IMR-90 (cell line): ENCODE data around the gene DRAXIN. TPM values are rescaled to one million over a fixed set of nuclear protein-coding genes. Genes with fewer than 3 reads are reported as not detected.

Experiments used
- ATAC-seq: fragments of 200-7000 bp; cut with Tn5 transposase; 2 replicates; pipeline ENCODE4 v1.9.1; 2020; ENCODE audit warnings: low read depth, mild to moderate bottlenecking, moderate library complexity
- BruUV-seq: library from RNA; stranded (reverse); fragments of 400-500 nt; replicated peaks from 2 replicates; lab custom pipeline; 2021; lab: Mats Ljungman, UMichigan
- CTCF ChIA-PET: fragments of 300-600 bp; formaldehyde crosslinking; extraction: SDS; loops from one replicate; lab custom pipeline; 2021; ENCODE audit warnings: antibody characterized with exemption; lab: Yijun Ruan, JAX
- POLR2A ChIA-PET: fragments of 300-600 bp; sonication (Branson Sonifier 250); formaldehyde crosslinking; loops from one replicate; lab custom pipeline; 2022; ENCODE audit warnings: antibody characterized with exemption; ENCODE audit not compliant: unreplicated experiment; lab: Charles Lee
- DNase-seq: peaks from one replicate; pipeline ENCODE4 v3.0.0; 2013
- H2AFZ ChIP-seq: replicated peaks from 2 replicates; pipeline ENCODE3; 2013; ENCODE audit warnings: low read length, mild to moderate bottlenecking; ENCODE audit not compliant: poor library complexity
- H2AK5ac ChIP-seq: 2 replicates; pipeline ENCODE4 v1.6.1; 2013; ENCODE audit warnings: low read depth, low read length, inconsistent platforms
- H2AK9ac ChIP-seq: replicated peaks from 2 replicates; pipeline ENCODE3; 2013; ENCODE audit warnings: mild to moderate bottlenecking, low read depth, low read length, moderate library complexity; ENCODE audit not compliant: poor library complexity
- H2BK120ac ChIP-seq: 2 replicates; pipeline ENCODE4 v1.6.1; 2013; ENCODE audit warnings: low read depth, low read length, inconsistent platforms
- H2BK15ac ChIP-seq: 3 replicates; pipeline ENCODE4 v1.6.1; 2013; ENCODE audit warnings: low read depth, low read length, inconsistent platforms
- H2BK20ac ChIP-seq: 2 replicates; pipeline ENCODE4 v1.6.1; 2013; ENCODE audit warnings: low read depth, mild to moderate bottlenecking, inconsistent platforms, low read length, moderate library complexity
- H2BK5ac ChIP-seq: 2 replicates; pipeline ENCODE4 v1.6.1; 2013; ENCODE audit warnings: mild to moderate bottlenecking, low read depth, low read length, inconsistent platforms; ENCODE audit not compliant: poor library complexity, severe bottlenecking
- H3K14ac ChIP-seq: replicated peaks from 2 replicates; pipeline ENCODE4 v1.6.1; 2013; ENCODE audit warnings: low read depth, low read length, inconsistent platforms
- H3K18ac ChIP-seq: 2 replicates; pipeline ENCODE4 v1.6.1; 2013; ENCODE audit warnings: low read depth, low read length, control low read depth
- H3K23ac ChIP-seq: 2 replicates; pipeline ENCODE4 v1.6.1; 2013; ENCODE audit warnings: low read depth, low read length, inconsistent platforms
- H3K27ac ChIP-seq: 2 replicates; pipeline ENCODE4 v1.5.1; 2013; ENCODE audit warnings: mild to moderate bottlenecking, control low read depth, low read length; ENCODE audit not compliant: insufficient read depth
- H3K27me3 ChIP-seq: 2 replicates; pipeline ENCODE4 v1.6.1; 2013; ENCODE audit warnings: low read length; ENCODE audit not compliant: control insufficient read depth, insufficient read depth
- H3K36me3 ChIP-seq: 2 replicates; pipeline ENCODE4 v1.6.1; 2013; ENCODE audit warnings: low read length, mixed read lengths; ENCODE audit not compliant: control insufficient read depth, insufficient read depth
- H3K4ac ChIP-seq: 2 replicates; pipeline ENCODE4 v1.6.1; 2013; ENCODE audit warnings: low read depth, low read length, inconsistent platforms
- H3K4me1 ChIP-seq: 2 replicates; pipeline ENCODE4 v1.6.1; 2013; ENCODE audit warnings: low read length, mixed read lengths; ENCODE audit not compliant: control insufficient read depth, insufficient read depth
- H3K4me2 ChIP-seq: 2 replicates; pipeline ENCODE4 v1.6.1; 2013; ENCODE audit warnings: low read depth, mild to moderate bottlenecking, control low read depth, low read length, moderate library complexity
- H3K4me3 ChIP-seq: 2 replicates; pipeline ENCODE4 v1.5.1; 2013; ENCODE audit warnings: low read depth, mild to moderate bottlenecking, control low read depth, low read length, moderate library complexity; ENCODE audit not compliant: insufficient read depth
- H3K56ac ChIP-seq: 2 replicates; pipeline ENCODE4 v1.6.1; 2013; ENCODE audit warnings: low read length, inconsistent platforms; ENCODE audit not compliant: insufficient read depth; ENCODE audit errors: extremely low read depth
- H3K79me1 ChIP-seq, 2 experiments: 2 replicates each; pipeline ENCODE4 v1.6.1; 2013; ENCODE audit warnings: low read length in 2 of 2, inconsistent platforms in 1 of 2, low read depth in 1 of 2
- H3K9ac ChIP-seq: 2 replicates; pipeline ENCODE4 v1.6.1; 2013; ENCODE audit warnings: low read depth, low read length, control low read depth
- H3K9me1 ChIP-seq: 2 replicates; pipeline ENCODE4 v1.6.1; 2013; ENCODE audit warnings: low read length, inconsistent platforms; ENCODE audit not compliant: insufficient read depth
- H3K9me3 ChIP-seq: 2 replicates; pipeline ENCODE4 v1.6.1; 2013; ENCODE audit warnings: low read length; ENCODE audit not compliant: control insufficient read depth, insufficient read depth
- H4K20me1 ChIP-seq: 2 replicates; pipeline ENCODE4 v1.6.1; 2013; ENCODE audit warnings: low read length, inconsistent platforms; ENCODE audit not compliant: insufficient read depth
- H4K5ac ChIP-seq: 2 replicates; pipeline ENCODE4 v1.6.1; 2013; ENCODE audit warnings: mild to moderate bottlenecking, low read depth, low read length, control low read depth
- H4K8ac ChIP-seq, 2 experiments: 2 replicates each; pipeline ENCODE4 v1.6.1; 2013; ENCODE audit warnings: low read depth in 2 of 2, low read length in 2 of 2, control low read depth in 1 of 2, inconsistent platforms in 1 of 2
- H4K91ac ChIP-seq: 2 replicates; pipeline ENCODE4 v1.6.1; 2013; ENCODE audit warnings: low read depth, low read length, inconsistent platforms; ENCODE audit not compliant: insufficient read depth
- BHLHE40 ChIP-seq: fragments of 150-350 bp; IDR thresholded peaks from 2 replicates; pipeline ENCODE4 v1.6.1; 2016; ENCODE audit warnings: mild to moderate bottlenecking, low read depth, low read length
- CTCF ChIP-seq: conservative IDR thresholded peaks from 2 replicates; pipeline ENCODE4 v1.5.1; 2012; ENCODE audit warnings: mild to moderate bottlenecking, low read depth, low read length, improper control_type of control experiment
- FOS ChIP-seq: fragments of 150-350 bp; IDR thresholded peaks from 2 replicates; pipeline ENCODE4 v1.6.1; 2016; ENCODE audit warnings: low read depth, low read length
- MXI1 ChIP-seq: IDR thresholded peaks from 2 replicates; pipeline ENCODE4 v1.6.1; 2012; ENCODE audit warnings: low read depth, mild to moderate bottlenecking, low read length, moderate library complexity, borderline replicate concordance
- RAD21 ChIP-seq: IDR thresholded peaks from 2 replicates; pipeline ENCODE4 v1.6.1; 2012; ENCODE audit warnings: low read length, improper control_type of control experiment
- SMC3 ChIP-seq: fragments of 150-350 bp; IDR thresholded peaks from 2 replicates; pipeline ENCODE4 v1.6.1; 2016; ENCODE audit warnings: low read depth, mild to moderate bottlenecking, antibody characterized with exemption, low read length, moderate library complexity
- USF2 ChIP-seq: fragments of 150-350 bp; IDR thresholded peaks from 2 replicates; pipeline ENCODE4 v1.6.1; 2017; ENCODE audit warnings: mild to moderate bottlenecking, antibody characterized with exemption, low read length, low read depth
- WGBS, 2 experiments: methylation state at CpG; one replicate each; pipeline versions ENCODE4 v1.1.5 to v1.1.7; 2013; ENCODE audit warnings: missing lambda C conversion rate in 2 of 2; ENCODE audit not compliant: insufficient read length in 1 of 2; ENCODE audit errors: extremely low coverage in 2 of 2; 5-methylcytosine and 5-hydroxymethylcytosine counted together
- dilution Hi-C: fragments of 300-500 bp; cut with HindIII; formaldehyde crosslinking; loops from one replicate; pipeline ENCODE4 v1.14.3; 2018; ENCODE audit warnings: low sequenced_read_pairs; ENCODE audit not compliant: unreplicated experiment
- in situ Hi-C: fragments of 300-500 bp; cut with MboI; formaldehyde crosslinking; loops from 3 replicates; pipeline ENCODE4 v1.14.3; 2019; ENCODE audit warnings: low sequenced_read_pairs, inconsistent platforms, mixed read lengths
- intact Hi-C: fragments of 100-400 bp; cut with micrococcal nuclease; formaldehyde crosslinking; loops from 2 replicates; pipeline ENCODE4 v1.10.0; 2022
- polyA plus RNA-seq, 3 experiments: library from polyadenylated mRNA; depleted of rRNA; stranded (reverse); fragments of >200 nt; gene quantifications; 2 replicates each; pipeline ENCODE4 v1.2.3, GENCODE V29; 2012; ENCODE audit warnings: low replicate concordance in 1 of 3
- total RNA-seq: library from RNA; depleted of rRNA; stranded (reverse); fragments of >200 nt; gene quantifications from 2 replicates; pipeline ENCODE4 v1.2.3, GENCODE V29; 2012

Gene DRAXIN
- total and polyA plus RNA-seq, 2 of the 4 experiments (the other 2 are of a cell fraction), result under 0.01 to 0.02 TPM

GRCh38 chr1:11675325-11675724 is 16.2 kb upstream of the DRAXIN start:
- H3K27ac ChIP-seq, result no peak overlapping the region
- 100% methylated on average over 1 of the region's 10 CpGs; no CpG with 5 or more reads in 1 of the 2 experiments for WGBS, 2 experiments
- H3K4ac ChIP-seq, result no peak overlapping the region
- no peak overlapping the region for H3K4me3 ChIP-seq
- no peak overlapping the region for H2AK9ac ChIP-seq
- H3K36me3 ChIP-seq, result peaks cover 46% of the 10 kb centered on the region
- DNase-seq (no peak), ATAC-seq (no peak)
- ChIA-PET CTCF (no interaction called here), POLR2A (no interaction called here)
- H2BK20ac ChIP-seq, result no peak overlapping the region
- H3K27me3 ChIP-seq, result no peaks in the 10 kb centered on the region
- dilution Hi-C loops (no loop called here), intact Hi-C loops (no loop called here), in situ Hi-C loops (no loop called here)
- no peak overlapping the region for H4K91ac ChIP-seq
- no peak overlapping the region for H4K8ac ChIP-seq
- peaks cover 5% of the 10 kb centered on the region; the same call in 1 of the 2 replicates for H3K9me1 ChIP-seq
- H3K4me1 ChIP-seq, result no peaks in the 10 kb centered on the region
- H4K20me1 ChIP-seq, result no peaks in the 10 kb centered on the region
- H2AK5ac ChIP-seq, result no peak overlapping the region
- TF ChIP-seq SMC3, result no peak
- no peak for TF ChIP-seq FOS
- TF ChIP-seq BHLHE40, result no peak
- no peak for TF ChIP-seq CTCF
- no peak for TF ChIP-seq MXI1
- no peak for TF ChIP-seq RAD21
- no peak for TF ChIP-seq USF2
- H2BK120ac ChIP-seq, result no peak overlapping the region
- no peak overlapping the region for H4K5ac ChIP-seq
- H2BK15ac ChIP-seq, result no peak overlapping the region
- H3K4me2 ChIP-seq, result no peak overlapping the region
- H2AFZ ChIP-seq, result no peak overlapping the region
- peaks cover 7 to 12% of the 10 kb centered on the region in 2 experiments; a peak in 3 of 4 replicates for H3K79me1 ChIP-seq
- no peak overlapping the region for H3K18ac ChIP-seq
- H3K9ac ChIP-seq, result no peak overlapping the region
- no peak overlapping the region for H2BK5ac ChIP-seq
- no peak overlapping the region for H3K23ac ChIP-seq
- H3K56ac ChIP-seq, result no peak overlapping the region
- H3K14ac ChIP-seq, result no peak overlapping the region
- BruUV-seq, result no TSS peak
- H3K9me3 ChIP-seq, result no peaks in the 10 kb centered on the region
